KBM-7 (cell line): ENCODE results near the gene N4BP3.

Source experiments
- DNase-seq: peaks from one replicate; pipeline ENCODE4 v3.0.0-alpha.2; 2015
- in situ Hi-C: fragments of 300-500 bp; cut with MboI; formaldehyde crosslinking; loops from 2 replicates; pipeline ENCODE4 v1.14.3; 2020; ENCODE audit warnings: low sequenced_read_pairs, low pct_unique_long_range_greater_than_20kb, mixed read lengths

The N4BP3 gene

DNA sequence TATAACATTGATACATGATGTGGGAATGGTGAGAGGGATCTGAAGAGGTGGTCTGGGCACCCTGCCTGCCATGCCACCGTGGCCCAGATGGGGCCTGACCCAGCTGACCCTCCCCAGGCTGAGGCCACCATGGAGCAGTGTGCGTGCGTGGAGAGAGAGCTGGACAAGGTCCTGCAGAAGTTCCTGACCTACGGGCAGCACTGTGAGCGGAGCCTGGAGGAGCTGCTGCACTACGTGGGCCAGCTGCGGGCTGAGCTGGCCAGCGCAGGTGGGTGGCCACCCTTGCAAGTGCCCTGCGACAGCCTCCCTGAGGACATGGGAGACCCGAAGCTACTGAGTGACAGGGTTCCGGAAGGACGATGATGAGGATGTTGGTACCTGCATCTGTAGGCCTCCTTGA, 24.7 kb downstream of the N4BP3 start:
- DNase-seq, result no peak
- in situ Hi-C loops, result no loop called here

DNA sequence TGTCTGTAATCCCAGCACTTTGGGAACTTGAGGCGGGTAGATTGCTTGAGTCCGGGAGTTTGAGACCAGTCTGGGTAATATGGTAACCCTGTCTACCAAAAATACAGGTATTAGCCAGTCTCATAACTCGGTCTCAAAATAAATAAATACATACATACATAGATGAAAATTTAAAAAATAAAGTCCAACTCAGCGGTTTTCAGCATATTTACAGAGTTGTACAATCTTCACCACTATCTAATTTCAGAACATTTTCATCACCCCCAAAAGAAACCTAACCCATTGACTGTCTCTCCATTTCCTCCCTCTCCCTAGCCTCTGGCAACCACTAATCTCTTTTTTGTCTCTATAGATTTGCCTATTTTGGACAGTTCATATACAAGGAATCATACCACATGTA, 28.2 kb downstream of the N4BP3 start:
- no peak for DNase-seq
- in situ Hi-C loops, result no loop called here

DNA sequence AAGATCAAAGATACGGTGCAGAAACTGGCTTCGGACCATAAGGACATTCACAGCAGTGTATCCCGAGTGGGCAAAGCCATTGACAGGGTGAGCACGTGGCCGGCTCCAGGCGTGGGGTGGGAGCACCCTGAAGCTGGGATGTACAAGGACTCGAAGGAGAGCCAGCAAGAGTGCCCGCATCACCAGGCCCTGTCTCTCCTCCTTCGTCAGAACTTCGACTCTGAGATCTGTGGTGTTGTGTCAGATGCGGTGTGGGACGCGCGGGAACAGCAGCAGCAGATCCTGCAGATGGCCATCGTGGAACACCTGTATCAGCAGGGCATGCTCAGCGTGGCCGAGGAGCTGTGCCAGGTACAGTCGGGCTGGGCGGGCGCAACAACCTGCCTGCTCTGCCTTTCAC, 29.3 kb downstream of the N4BP3 start:
- in situ Hi-C loops, result no loop called here
- no peak for DNase-seq

DNA sequence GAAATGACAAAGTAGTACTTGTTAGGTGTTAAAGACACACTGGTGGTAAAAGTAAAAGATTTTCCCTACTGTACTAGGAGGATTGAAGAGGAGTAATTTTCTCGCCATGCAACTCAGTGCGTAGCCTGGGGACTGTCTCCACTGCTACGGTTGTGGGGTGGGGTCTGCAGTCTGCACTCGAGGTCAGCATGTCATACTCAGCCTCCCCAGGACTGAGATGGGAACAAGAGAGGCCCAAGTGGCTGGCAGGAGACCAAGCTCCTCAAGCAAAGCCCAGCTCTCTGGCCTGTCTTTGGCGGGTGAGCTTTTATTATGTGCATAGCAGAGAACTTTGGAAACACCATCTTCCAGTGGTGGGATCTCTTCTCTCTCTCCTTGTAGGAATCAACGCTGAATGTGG, 29.9 kb downstream of the N4BP3 start:
- in situ Hi-C loops, result no loop called here
- no peak for DNase-seq

DNA sequence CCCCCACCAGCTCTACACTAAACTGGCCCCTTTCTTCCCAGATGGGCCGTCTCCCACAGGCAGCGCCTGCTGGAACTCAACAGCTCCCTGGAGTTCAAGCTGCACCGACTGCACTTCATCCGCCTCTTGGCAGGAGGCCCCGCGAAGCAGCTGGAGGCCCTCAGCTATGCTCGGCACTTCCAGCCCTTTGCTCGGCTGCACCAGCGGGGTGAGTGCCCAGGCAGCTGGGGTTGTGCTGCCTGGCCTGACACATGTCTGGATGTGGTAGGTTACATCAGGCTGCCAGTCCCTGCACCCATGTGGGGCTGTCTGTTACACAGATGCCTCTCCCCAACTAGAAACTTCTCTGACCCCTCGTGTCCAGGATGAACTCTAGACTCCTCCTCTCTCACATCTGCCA, 30.6 kb downstream of the N4BP3 start:
- DNase-seq, result no peak
- in situ Hi-C loops, result no loop called here

DNA sequence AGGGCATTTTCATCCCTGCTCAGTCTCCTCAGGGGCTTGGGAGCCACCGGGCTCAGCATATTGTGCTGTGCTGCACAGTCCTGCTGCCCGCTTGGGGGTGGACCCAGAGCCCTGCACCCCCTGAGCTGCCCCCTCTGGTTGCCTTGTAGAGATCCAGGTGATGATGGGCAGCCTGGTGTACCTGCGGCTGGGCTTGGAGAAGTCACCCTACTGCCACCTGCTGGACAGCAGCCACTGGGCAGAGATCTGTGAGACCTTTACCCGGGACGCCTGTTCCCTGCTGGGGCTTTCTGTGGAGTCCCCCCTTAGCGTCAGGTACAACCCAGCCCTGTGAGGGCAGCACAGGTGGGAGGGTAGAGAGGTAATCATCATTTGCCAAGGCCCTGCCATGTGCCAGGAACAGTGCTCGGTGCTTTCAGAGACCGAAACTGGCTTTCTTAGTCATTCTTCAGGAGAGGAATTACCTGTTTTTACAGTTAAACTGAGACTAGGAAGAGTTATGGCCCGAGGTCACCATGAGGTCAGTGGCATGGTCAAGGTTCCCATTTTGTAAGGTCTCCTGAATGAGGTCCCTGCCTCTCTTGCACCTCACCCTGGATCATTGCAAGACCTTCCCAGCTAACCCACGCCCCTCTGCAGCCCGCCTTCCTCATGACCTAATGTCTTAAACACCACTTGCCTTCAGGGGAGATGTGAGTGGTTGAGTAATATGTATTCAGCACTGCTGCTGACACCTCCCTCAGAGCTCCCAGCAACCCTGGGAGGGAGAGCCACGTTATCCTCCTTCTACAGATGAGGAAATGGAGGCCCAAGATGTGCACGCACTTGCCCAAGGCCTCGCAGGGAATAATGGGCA, 32.9 kb downstream of the N4BP3 start:
- in situ Hi-C loops, result no loop called here

DNA sequence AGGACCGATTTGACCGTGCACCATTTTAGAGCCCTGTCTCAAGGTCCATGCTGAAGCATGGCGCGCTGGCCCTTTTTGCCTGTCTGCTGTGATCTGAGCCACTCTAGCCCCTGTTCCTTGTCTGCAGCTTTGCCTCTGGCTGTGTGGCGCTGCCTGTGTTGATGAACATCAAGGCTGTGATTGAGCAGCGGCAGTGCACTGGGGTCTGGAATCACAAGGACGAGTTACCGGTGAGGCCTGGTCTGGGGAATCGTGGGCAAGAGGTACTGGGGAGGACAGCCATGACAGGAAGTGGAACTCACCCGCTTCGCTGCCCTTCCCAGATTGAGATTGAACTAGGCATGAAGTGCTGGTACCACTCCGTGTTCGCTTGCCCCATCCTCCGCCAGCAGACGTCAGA, 34.1 kb downstream of the N4BP3 start:
- DNase-seq, result no peak
- in situ Hi-C loops, result no loop called here

More for the DNA sequence above, 32.9 kb downstream of the N4BP3 start:
- peak; percentile 68 for DNase-seq

DNA sequence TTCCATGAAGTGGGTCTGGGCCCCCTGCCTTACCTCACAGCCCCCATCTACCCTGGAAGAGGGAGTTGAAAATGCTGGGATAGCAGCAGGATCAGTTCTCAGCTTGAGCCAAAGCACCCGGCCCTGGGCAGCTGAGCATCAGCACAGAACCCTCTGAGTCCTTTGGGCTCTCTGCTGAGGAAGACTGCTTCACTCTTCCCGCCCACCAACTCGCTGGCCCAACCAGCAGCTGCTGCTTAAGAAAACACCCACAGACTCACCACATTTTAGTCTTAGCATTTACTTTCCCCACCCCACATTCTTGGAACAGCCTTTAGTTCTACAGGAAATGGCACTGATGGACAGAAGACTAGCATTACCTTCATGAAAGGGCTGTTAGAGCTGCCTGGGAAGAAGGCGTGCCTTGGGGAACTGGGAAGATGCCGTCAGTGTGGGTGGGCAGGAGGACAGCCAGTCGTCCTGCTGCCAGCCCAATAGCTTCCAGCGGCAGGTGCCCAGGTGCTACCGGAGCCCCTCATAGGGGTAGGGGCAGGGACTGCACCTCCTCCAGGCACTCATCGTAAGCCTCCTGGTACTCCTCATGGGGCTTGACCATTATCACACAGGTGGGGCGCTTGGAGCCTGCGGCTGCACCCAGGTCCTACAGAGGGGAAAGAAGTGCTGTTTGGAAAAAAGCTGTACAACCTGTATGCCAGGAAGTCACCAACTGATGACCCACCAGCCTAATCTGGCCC, 36.0 kb downstream of the N4BP3 start:
- DNase-seq, result no peak
- in situ Hi-C loops, result no loop called here

DNA sequence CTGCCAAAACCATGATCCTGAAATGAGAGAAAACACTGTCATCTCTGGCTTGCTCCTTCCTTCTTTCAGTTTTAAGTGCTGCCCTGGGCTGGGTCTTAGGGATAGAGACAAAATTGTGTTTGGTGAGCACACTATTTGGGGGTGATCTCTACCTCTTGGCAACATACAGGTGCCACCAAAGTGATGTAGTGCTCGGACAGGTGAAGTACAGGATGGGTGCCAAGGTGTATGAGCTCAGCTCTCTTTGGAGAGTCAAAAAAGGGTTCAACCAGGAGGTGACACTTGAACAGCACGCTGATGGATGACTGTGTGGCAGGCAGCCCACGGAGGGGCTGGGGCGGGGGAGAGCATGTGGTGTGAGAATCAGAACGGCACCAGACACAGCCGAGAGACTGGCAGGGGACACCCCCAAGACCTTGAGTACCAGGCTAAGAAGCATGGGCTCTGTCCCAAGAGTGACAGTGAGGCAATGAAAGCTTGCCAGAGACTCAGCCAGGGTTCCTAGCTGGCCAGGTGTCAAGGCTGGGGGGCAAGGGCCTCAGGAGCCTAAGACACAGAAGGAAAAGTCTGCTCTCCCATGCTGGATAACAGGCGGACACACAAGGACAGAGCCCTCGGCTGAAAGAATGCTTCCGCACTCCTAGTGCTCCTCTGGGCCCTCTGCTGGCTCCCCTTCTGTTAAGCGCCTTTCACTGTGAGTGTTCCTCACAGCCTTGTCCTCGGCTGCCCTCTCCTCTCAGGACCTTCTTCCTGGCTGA, 37.8 kb downstream of the N4BP3 start:
- in situ Hi-C loops, result loop anchor here (10.0 kb wide), 1 partner anchor 76 kb away; no protein-coding TSS in a partner anchor

DNA sequence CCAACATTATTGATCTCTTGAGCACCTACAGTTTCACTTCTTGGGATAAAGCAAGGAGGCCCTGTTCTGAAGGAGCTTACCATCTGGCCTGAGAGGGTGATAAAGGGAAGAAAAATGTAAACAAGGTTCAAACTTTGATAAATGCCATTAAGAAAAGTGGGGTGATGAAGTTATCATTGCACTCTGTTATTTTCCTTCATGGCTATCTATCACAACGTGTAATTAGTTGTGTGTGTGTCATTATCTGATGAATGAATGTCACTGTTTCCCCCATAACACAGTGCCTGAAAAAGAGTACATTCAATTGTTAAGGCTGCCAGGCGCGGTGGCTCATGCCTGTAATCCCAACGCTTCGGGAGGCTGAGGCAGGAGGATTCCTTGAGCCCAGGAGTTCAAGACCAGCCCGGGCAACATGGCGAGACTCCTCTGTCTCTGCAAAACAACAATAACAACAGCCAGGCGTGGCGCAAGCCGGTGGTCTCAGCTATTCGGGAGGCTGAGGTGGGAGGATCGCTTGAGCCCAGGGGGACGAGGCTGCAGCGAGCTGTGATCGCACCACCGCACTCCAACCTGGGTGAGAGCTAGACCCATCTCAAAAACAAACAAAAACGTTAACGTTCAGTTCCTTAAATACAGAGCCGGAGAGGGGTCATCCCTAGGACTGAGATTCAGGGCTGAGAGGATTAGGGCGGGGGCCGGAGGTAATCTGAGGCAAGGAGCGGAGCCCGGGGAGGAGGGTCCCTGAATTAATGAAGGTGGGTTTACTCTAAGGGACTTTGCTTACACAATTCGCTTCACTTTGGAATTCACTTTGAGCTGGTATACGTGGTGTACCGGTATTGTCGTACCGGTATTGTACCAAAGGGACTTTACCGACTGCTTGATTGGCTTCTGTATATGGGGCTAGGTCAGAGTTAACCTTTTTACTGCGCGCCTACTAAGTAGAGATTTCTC, 39.4 kb downstream of the N4BP3 start:
- no peak for DNase-seq
- in situ Hi-C loops, result loop anchor here (10.0 kb wide), 1 partner anchor 78 kb away; no protein-coding TSS in a partner anchor

More for the DNA sequence above, 37.8 kb downstream of the N4BP3 start:
- no peak for DNase-seq

DNA sequence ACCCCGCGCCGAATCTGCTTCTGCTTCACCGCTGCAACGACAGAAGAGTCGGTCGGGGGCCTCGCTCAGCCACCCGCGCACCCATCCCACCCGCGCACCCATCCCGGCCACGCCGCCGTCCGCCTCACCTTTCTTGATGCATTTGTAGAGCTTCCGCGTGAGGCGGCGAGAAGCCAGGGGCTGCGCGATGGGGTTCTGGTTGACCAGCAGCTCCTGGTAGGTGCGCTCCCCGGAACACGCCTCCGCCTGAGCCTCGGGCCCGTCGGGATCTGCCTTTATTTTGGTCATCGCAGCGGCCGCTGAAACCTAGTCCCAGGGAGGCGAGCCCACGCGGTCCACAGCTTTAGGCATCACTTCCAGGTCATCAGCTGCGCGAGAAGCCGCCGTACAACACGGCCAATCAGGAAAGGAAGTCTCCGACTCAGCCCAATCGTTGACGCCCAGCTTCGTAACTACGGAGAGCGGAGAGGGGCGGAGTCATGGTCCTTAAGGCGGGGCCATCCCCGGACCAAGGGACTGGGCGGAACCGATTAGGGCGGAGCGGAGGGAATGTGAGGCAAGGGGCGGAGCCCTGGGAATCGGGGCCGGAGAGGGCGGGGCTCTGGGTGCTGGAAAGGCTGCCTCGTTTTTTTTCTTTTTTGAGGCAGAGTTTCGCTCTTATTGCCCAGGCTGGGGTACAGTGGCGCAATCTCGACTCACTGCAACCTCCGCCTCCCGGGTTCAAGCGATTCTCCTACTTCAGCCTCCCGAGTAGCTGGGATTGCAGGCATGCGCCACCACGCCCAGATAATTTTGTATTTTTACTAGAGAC, 40.4 kb downstream of the N4BP3 start, which contains the start of gene NHP2:
NHP2 (minus strand) TSS at position 356 of the 811 bp plus-strand sequence; CDS start at position 288, 68 bp downstream.
- in situ Hi-C loops, result loop anchor here (10.0 kb wide), 1 partner anchor 79 kb away; no protein-coding TSS in a partner anchor
- DNase-seq, result peak; percentile 98

DNA sequence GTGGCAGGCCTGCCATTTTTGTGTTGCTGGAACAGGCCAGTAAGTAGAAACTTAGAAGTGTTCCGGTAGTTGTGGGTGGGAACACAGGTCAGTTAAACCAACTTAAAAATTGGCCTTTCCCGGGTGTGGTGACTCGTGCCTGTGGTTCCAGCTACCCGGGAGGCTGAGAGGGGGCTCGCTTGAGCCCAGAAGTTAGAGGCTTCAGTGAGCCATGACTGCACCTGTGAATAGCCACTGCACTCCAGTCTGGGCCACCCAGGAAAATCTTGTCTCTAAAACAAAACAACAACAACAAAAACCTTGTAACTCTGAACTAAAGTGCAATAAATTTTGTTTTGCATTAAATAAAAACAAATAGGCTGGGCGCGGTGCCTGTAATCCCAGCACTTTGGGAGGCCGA, 41.7 kb downstream of the N4BP3 start:
- DNase-seq, result no peak
- in situ Hi-C loops, result loop anchor here (10.0 kb wide), 1 partner anchor 80 kb away; no protein-coding TSS in a partner anchor

DNA sequence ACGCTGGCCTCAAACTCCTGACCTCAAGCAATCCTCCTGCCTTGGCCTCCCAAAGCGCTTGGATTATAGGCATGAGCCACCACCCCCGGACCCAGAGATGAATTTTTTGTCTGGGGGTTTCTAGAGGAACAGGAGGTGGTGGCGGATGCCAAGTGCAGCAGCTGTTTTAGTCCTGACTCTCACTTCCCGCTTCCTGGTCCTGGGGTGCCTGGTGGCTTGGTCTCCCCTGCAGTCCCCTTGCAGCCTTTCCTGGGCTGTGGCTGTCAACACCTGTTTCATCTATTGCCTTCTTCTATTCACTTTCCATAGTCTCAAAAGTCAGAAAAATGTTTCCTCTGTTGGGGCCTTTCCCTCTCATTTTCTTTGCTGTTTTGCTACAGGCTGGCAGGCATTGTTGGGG, 46.8 kb downstream of the N4BP3 start:
- in situ Hi-C loops, result no loop called here
- no peak for DNase-seq

DNA sequence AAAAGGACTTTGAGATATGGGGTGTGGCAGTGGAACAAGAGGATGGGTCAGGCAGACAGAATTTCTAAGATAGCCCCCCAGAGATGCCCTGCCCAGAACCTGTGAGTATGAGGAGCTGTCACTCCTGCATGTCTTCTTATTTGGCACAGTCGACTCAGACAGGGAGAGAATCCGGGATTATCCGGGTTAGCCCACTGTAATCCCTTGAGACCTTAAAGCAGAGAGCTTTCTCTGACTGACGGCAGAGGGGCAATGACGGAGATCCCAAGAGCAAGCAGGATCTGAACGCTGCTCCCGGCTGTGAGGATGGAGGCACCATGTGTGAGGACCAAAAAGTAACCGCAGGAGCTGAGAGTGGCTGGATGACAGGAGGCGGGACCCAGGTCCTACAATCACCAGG, 49.1 kb downstream of the N4BP3 start:
- in situ Hi-C loops, result no loop called here
- no peak for DNase-seq

DNA sequence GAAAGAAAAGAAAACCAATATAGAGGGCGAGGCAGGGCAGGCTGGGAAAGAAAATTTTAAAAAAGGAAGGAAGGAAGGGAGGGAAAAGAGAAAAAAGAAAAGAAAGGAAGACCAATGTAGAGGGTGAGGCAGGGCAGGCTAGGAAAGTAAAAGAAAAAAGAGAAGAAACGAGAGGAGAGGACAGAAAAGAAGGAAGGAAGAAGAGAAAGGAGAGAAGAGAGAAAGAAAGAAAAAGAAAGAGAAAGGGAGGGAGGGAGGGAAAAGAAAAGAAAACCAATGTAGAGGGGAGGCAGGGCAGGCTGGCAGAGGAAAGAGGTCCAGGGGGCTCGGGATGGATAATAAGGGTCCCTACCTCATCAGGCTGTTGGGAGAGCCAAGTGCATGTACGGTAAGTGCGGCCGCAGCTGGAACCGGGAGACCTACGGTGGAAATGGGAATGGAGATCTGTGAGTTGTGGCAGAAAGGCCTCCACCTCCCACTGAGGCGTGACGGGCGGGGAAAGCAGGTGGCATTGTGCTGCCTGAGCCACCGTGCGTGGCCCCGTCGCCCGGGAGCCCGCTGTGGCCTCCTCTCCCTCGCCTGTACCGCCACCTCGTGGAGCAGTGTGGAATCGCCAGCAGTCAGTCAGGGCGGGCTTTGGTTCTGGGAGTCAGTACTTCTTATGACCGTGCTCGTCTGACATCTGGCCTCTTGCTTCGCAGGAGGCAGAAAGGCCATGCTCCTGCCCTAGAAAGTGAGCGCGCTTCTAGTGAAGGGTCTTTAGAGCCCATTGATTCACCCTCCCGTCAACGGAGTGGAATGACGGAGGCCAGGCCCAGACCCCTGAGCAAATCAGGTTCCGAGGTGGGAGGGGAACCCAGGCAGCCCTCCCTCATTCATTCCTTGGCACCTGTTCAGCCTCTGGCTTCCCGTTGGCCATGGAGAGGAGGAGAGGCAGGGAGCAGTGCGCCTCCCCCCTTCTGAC, 50.7 kb downstream of the N4BP3 start:
- in situ Hi-C loops, result no loop called here

DNA sequence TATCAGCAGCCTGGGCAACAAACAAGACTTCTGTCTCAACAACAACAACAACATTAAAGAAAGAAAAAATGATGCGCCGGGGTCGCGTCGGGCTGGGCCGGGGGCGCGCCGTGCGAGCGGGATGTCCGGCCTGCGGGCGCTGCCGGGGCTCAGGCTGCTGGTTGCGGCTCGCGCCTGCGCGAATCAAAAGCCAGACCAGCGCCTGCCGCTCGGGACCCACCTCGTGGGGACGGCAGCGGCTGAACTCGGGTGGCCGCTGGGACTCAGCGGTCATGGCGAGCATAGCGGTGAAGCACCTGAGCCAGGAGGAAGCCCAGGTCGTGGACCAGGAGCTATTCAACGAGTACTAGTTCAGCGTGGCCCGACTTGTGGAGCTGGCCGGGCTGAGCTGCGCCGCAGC, 52.2 kb downstream of the N4BP3 start:
- in situ Hi-C loops, result no loop called here
- no peak for DNase-seq

More for the DNA sequence above, 50.7 kb downstream of the N4BP3 start:
- peak; percentile 92 for DNase-seq

DNA sequence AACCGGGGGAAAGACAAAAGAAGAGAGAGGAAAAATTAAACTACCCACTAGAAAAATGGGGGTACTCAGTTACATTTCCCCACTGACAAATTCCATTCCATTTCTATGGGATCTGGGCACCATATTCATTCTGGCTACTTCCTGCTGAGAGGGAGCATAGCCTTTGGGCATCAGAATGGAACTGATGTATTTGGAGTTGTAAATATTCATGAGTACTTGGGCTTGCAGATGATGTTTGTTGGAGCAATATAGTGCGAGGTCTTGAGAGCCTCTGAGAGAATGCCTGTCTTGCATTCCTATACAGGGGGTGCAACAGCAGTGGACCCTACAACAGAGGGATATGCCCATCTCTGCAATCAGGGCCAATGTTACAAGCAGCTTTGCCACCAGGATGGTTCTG, 57.1 kb downstream of the N4BP3 start:
- no peak for DNase-seq
- in situ Hi-C loops, result no loop called here
